Stimulated activated CD8-positive, alpha-beta memory T cell treated with anti-CD3 and anti-CD28 coated beads, Interleukin-4, amount 100 ng/mL, for 4 hours (primary cell): ENCODE data around the gene KIF1A.

Experiments
- DNase-seq, 2 donors: peaks; one replicate each; pipeline ENCODE4 v3.0.0-alpha.2; 2020; ENCODE audit warnings: low read depth in 2 of 2, low spot score in 1 of 2

KIF1A gene

GRCh38 chr2:240819858-240820606, at the start of gene KIF1A:
Gene KIF1A (minus strand): TSS chr2:240820219. CDS start chr2:240797752, 22,467 bp downstream.
- DNase-seq, result no peak

- no peak for DNase-seq
Observed at GRCh38 chr2:240869109-240869955, 49.3 kb upstream of the KIF1A start.

GRCh38 chr2:240868286-240869108, 48.5 kb upstream of the KIF1A start, which contains the start of gene AGXT:
Gene AGXT (plus strand): TSS chr2:240868824. CDS start chr2:240868866, 42 bp downstream.
- DNase-seq, result no peak

GRCh38 chr2:240865391-240865790, 45.4 kb upstream of the KIF1A start:
- no peak for DNase-seq

- no peak for DNase-seq
Observed at GRCh38 chr2:240864475-240864874, 44.5 kb upstream of the KIF1A start.

GRCh38 chr2:240861547-240861946, 41.5 kb upstream of the KIF1A start:
- no peak for DNase-seq

GRCh38 chr2:240858871-240859270, 38.9 kb upstream of the KIF1A start:
- no peak for DNase-seq

GRCh38 chr2:240858321-240858720, 38.3 kb upstream of the KIF1A start:
- DNase-seq, result no peak

- no peak for DNase-seq
Observed at GRCh38 chr2:240857039-240858008, 37.3 kb upstream of the KIF1A start.

- DNase-seq, result no peak
Observed at GRCh38 chr2:240856151-240856980, 36.3 kb upstream of the KIF1A start.

GRCh38 chr2:240855670-240856069, 35.7 kb upstream of the KIF1A start:
- no peak for DNase-seq

GRCh38 chr2:240852671-240853314, 32.8 kb upstream of the KIF1A start:
- DNase-seq, result no peak

- DNase-seq, result peak; percentile 53 to 80
Observed at GRCh38 chr2:240851078-240851991, 31.3 kb upstream of the KIF1A start.

GRCh38 chr2:240850756-240851077, 30.7 kb upstream of the KIF1A start:
- no peak for DNase-seq

GRCh38 chr2:240850026-240850425, 30.0 kb upstream of the KIF1A start:
- no peak for DNase-seq

GRCh38 chr2:240848900-240849680, 29.1 kb upstream of the KIF1A start:
- DNase-seq, result no peak

GRCh38 chr2:240847817-240848216, 27.8 kb upstream of the KIF1A start:
- no peak for DNase-seq
